ENCODE measurements around the gene RTTN.

- TF ChIP-seq, protein P1, sequence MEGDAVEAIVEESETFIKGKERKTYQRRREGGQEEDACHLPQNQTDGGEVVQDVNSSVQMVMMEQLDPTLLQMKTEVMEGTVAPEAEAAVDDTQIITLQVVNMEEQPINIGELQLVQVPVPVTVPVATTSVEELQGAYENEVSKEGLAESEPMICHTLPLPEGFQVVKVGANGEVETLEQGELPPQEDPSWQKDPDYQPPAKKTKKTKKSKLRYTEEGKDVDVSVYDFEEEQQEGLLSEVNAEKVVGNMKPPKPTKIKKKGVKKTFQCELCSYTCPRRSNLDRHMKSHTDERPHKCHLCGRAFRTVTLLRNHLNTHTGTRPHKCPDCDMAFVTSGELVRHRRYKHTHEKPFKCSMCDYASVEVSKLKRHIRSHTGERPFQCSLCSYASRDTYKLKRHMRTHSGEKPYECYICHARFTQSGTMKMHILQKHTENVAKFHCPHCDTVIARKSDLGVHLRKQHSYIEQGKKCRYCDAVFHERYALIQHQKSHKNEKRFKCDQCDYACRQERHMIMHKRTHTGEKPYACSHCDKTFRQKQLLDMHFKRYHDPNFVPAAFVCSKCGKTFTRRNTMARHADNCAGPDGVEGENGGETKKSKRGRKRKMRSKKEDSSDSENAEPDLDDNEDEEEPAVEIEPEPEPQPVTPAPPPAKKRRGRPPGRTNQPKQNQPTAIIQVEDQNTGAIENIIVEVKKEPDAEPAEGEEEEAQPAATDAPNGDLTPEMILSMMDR (IDR thresholded peaks at IDR 0.05): no peak
- TF ChIP-seq POLR2A (IDR thresholded peaks at IDR 0.05): no peak
These were observed 43.6 kb upstream of the RTTN start for GRCh38 chr18:70249118-70249517.

All from body of pancreas (tissue), 4 donors.